CD4-positive, alpha-beta memory T cell (primary cell): ENCODE results near the gene KANK4. TPM values are rescaled to one million over a fixed set of nuclear protein-coding genes. Genes with fewer than 3 reads are reported as not detected.
A peak's percentile ranks its signal among the peaks of the same experiment; 100 is the strongest.

Experiments
- CTCF ChIA-PET: fragments of 350-600 bp; sonication (Branson Sonifier 250); formaldehyde crosslinking; loops from one replicate; lab custom pipeline; 2021; ENCODE audit warnings: inconsistent platforms; ENCODE audit not compliant: partially characterized antibody; lab: Charles Lee
- POLR2A ChIA-PET: fragments of 350-600 bp; sonication (Branson Sonifier 250); formaldehyde crosslinking; loops from one replicate; lab custom pipeline; 2021; ENCODE audit not compliant: partially characterized antibody; lab: Charles Lee
- DNase-seq, 5 donors: peaks; one replicate each; pipeline versions ENCODE4 v3.0.0 to v3.0.0-alpha.2; 2020 to 2022; ENCODE audit warnings: mixed read lengths in 1 of 5
- H3K27ac ChIP-seq: one replicate; pipeline ENCODE4 v1.7.0; 2013; ENCODE audit warnings: low read depth, low read length
- H3K27me3 ChIP-seq: 2 replicates; pipeline ENCODE4 v1.7.0; 2013; ENCODE audit warnings: mild to moderate bottlenecking, low read length, moderate library complexity; ENCODE audit not compliant: insufficient read depth
- H3K36me3 ChIP-seq: 2 replicates; pipeline ENCODE4 v1.7.0; 2013; ENCODE audit warnings: mild to moderate bottlenecking, low read length, moderate library complexity; ENCODE audit not compliant: insufficient read depth
- H3K4me1 ChIP-seq: 2 replicates; pipeline ENCODE4 v1.7.0; 2013; ENCODE audit warnings: mild to moderate bottlenecking, low read length, moderate library complexity; ENCODE audit not compliant: insufficient read depth
- H3K4me3 ChIP-seq, 2 donors: one replicate each; pipeline ENCODE4 v1.7.0; 2013; ENCODE audit warnings: low read length in 2 of 2, mild to moderate bottlenecking in 1 of 2
- H3K9me3 ChIP-seq, 2 donors: one replicate each; pipeline ENCODE4 v1.7.0; 2013; ENCODE audit warnings: low read length in 2 of 2, control low read depth in 1 of 2; ENCODE audit not compliant: control insufficient read depth in 1 of 2
- H3K27ac Mint-ChIP-seq, 7 donors: one replicate each; pipeline ENCODE4 v1.8.0; 2020 to 2021; ENCODE audit warnings: mixed read lengths in 7 of 7, mild to moderate bottlenecking in 6 of 7, inconsistent platforms in 3 of 7, moderate library complexity in 3 of 7
- H3K27me3 Mint-ChIP-seq, 2 donors: one replicate each; pipeline ENCODE4 v1.8.0; 2020 to 2021; ENCODE audit warnings: mixed read lengths in 2 of 2
- H3K36me3 Mint-ChIP-seq, 2 donors: one replicate each; pipeline ENCODE4 v1.8.0; 2020 to 2021; ENCODE audit warnings: mixed read lengths in 2 of 2, inconsistent platforms in 1 of 2, mild to moderate bottlenecking in 1 of 2
- H3K4me1 Mint-ChIP-seq, 4 donors: one replicate each; pipeline ENCODE4 v1.8.0; 2020 to 2021; ENCODE audit warnings: mixed read lengths in 4 of 4, mild to moderate bottlenecking in 1 of 4
- H3K4me3 Mint-ChIP-seq, 8 donors: one replicate each; pipeline ENCODE4 v1.8.0; 2020 to 2021; ENCODE audit warnings: mixed read lengths in 8 of 8, mild to moderate bottlenecking in 7 of 8, moderate library complexity in 6 of 8, inconsistent platforms in 3 of 8
- H3K9me3 Mint-ChIP-seq, 8 donors: one replicate each; pipeline ENCODE4 v1.8.0; 2020 to 2021; ENCODE audit warnings: mixed read lengths in 8 of 8, mild to moderate bottlenecking in 5 of 8, inconsistent platforms in 3 of 8, moderate library complexity in 1 of 8
- intact Hi-C: fragments of 100-400 bp; cut with micrococcal nuclease; formaldehyde crosslinking; loops from one replicate; pipeline ENCODE4 v1.15.1; 2023
- polyA plus RNA-seq, 2 donors: library from polyadenylated mRNA; unstranded; fragments of 300-500 nt; fragmentation: Illumina TruSeq; gene quantifications; one replicate each; pipeline ENCODE4 v1.2.3, GENCODE V29; 2021
- total RNA-seq, 2 experiments: library from RNA; stranded (reverse); gene quantifications; one replicate each; pipeline ENCODE4 v1.2.3, GENCODE V29; 2021

Gene KANK4
- total and polyA plus RNA-seq, 4 experiments from 2014 or later, result not detected

- no peak for DNase-seq
- POLR2A ChIA-PET, result no interaction called here
- Mint-ChIP-seq H3K4me3 (no peak overlapping the region), H3K4me1 (peaks cover 0 to 17% (median 4%) of the 10 kb centered on the region in 4 donors), H3K36me3 (no peaks in the 10 kb centered on the region), H3K27me3 (peaks cover 11 to 19% of the 10 kb centered on the region in 2 donors), H3K9me3 (peaks cover 0 to 4% (median 0%) of the 10 kb centered on the region in 8 donors), H3K27ac (no peak overlapping the region)
- Histone ChIP-seq H3K27ac (no peak overlapping the region), H3K4me3 (no peak overlapping the region), H3K36me3 (no peaks in the 10 kb centered on the region), H3K27me3 (no peaks in the 10 kb centered on the region), H3K4me1 (no peaks in the 10 kb centered on the region), H3K9me3 (no peaks in the 10 kb centered on the region)
- CTCF ChIA-PET, result no interaction called here
- intact Hi-C loops, result no loop called here
These were observed 120.5 kb downstream of the KANK4 start for GRCh38 chr1:62198781-62199125.

- ChIA-PET POLR2A (no interaction called here), CTCF (interaction anchor here (0.9 kb wide), 1 partner anchor 207 kb away, joined by 3 read pairs; no protein-coding TSS in a partner anchor)
- intact Hi-C loops, result no loop called here
- Histone ChIP-seq H3K4me1 (no peaks in the 10 kb centered on the region), H3K27me3 (no peaks in the 10 kb centered on the region), H3K4me3 (no peak overlapping the region), H3K9me3 (no peaks in the 10 kb centered on the region), H3K36me3 (no peaks in the 10 kb centered on the region), H3K27ac (no peak overlapping the region)
- no peak overlapping the region for H3K27ac Mint-ChIP-seq
- peaks cover 0 to 17% (median 4%) of the 10 kb centered on the region in 4 donors for H3K4me1 Mint-ChIP-seq
- no peaks in the 10 kb centered on the region for H3K36me3 Mint-ChIP-seq
- H3K4me3 Mint-ChIP-seq, result no peak overlapping the region
- H3K9me3 Mint-ChIP-seq, result peaks cover 0 to 4% (median 0%) of the 10 kb centered on the region in 8 donors
- DNase-seq, result no peak
- H3K27me3 Mint-ChIP-seq, result peaks cover 16 to 22% of the 10 kb centered on the region in 2 donors
These were observed 121.0 kb downstream of the KANK4 start for GRCh38 chr1:62198069-62198780.

- Histone ChIP-seq H3K9me3 (no peaks in the 10 kb centered on the region), H3K36me3 (no peaks in the 10 kb centered on the region), H3K27me3 (no peaks in the 10 kb centered on the region), H3K4me3 (no peak overlapping the region), H3K27ac (no peak overlapping the region), H3K4me1 (no peaks in the 10 kb centered on the region)
- Mint-ChIP-seq H3K27ac (no peak overlapping the region), H3K36me3 (no peaks in the 10 kb centered on the region), H3K27me3 (peaks cover 16 to 27% of the 10 kb centered on the region in 2 donors), H3K9me3 (peaks cover 0 to 4% (median 0%) of the 10 kb centered on the region in 8 donors), H3K4me1 (peaks cover 0 to 17% (median 4%) of the 10 kb centered on the region in 4 donors), H3K4me3 (peak overlapping the region in 1 of 8 donors; percentile 32)
- ChIA-PET POLR2A (no interaction called here), CTCF (no interaction called here)
- intact Hi-C loops, result no loop called here
- no peak for DNase-seq
These were observed 123.0 kb downstream of the KANK4 start for GRCh38 chr1:62196086-62196690.

GRCh38 chr1:62194651-62195544 lies 124.3 kb downstream of the KANK4 start, which contains the start of gene L1TD1:
Gene L1TD1, plus strand, starts transcription at chr1:62194849. Its CDS starts 11,780 bp downstream, at chr1:62206629.
- Mint-ChIP-seq H3K9me3 (peaks cover 0 to 4% (median 0%) of the 10 kb centered on the region in 8 donors), H3K27ac (peak within 1 kb of the TSS in 1 of 7 donors; percentile 19), H3K4me1 (peaks cover 0 to 17% (median 4%) of the 10 kb centered on the region in 4 donors), H3K4me3 (peak within 1 kb of the TSS in 1 of 8 donors; percentile 53), H3K36me3 (no peaks in the 10 kb centered on the region), H3K27me3 (peaks cover 21 to 30% of the 10 kb centered on the region in 2 donors)
- Histone ChIP-seq H3K27me3 (no peaks in the 10 kb centered on the region), H3K4me3 (no peak within 1 kb of the TSS), H3K9me3 (no peaks in the 10 kb centered on the region), H3K4me1 (no peaks in the 10 kb centered on the region), H3K27ac (no peak within 1 kb of the TSS), H3K36me3 (no peaks in the 10 kb centered on the region)
- DNase-seq, result no peak
- CTCF ChIA-PET, result no interaction called here
- intact Hi-C loops, result no loop called here
- POLR2A ChIA-PET, result no interaction called here

- H3K9me3 ChIP-seq, result no peaks in the 10 kb centered on the region
These were observed 131.1 kb downstream of the KANK4 start for GRCh38 chr1:62188111-62188510.

GRCh38 chr1:62187548-62187947 lies 131.7 kb downstream of the KANK4 start:
- ChIA-PET CTCF (interaction anchor here (0.7 to 2.3 kb wide), 2 partner anchors 12 to 502 kb away, joined by 4 to 8 read pairs; no protein-coding TSS in a partner anchor), POLR2A (no interaction called here)
- no peak for DNase-seq
- Histone ChIP-seq H3K9me3 (no peaks in the 10 kb centered on the region), H3K27ac (no peak overlapping the region), H3K27me3 (no peaks in the 10 kb centered on the region), H3K4me3 (no peak overlapping the region), H3K4me1 (no peaks in the 10 kb centered on the region), H3K36me3 (no peaks in the 10 kb centered on the region)
- intact Hi-C loops, result no loop called here
- Mint-ChIP-seq H3K4me1 (no peaks in the 10 kb centered on the region), H3K36me3 (no peaks in the 10 kb centered on the region), H3K27ac (no peak overlapping the region), H3K27me3 (peaks cover 7 to 11% of the 10 kb centered on the region in 2 donors), H3K4me3 (no peak overlapping the region), H3K9me3 (no peaks in the 10 kb centered on the region)

More at GRCh38 chr1:62188111-62188510, 131.1 kb downstream of the KANK4 start:
- H3K27ac ChIP-seq, result no peak overlapping the region
- Mint-ChIP-seq H3K27me3 (peaks cover 9 to 11% of the 10 kb centered on the region in 2 donors), H3K4me3 (no peak overlapping the region), H3K36me3 (no peaks in the 10 kb centered on the region), H3K4me1 (no peaks in the 10 kb centered on the region), H3K9me3 (no peaks in the 10 kb centered on the region), H3K27ac (no peak overlapping the region)
- intact Hi-C loops, result no loop called here
- H3K36me3 ChIP-seq, result no peaks in the 10 kb centered on the region
- no peaks in the 10 kb centered on the region for H3K4me1 ChIP-seq
- CTCF ChIA-PET, result no interaction called here
- H3K4me3 ChIP-seq, result no peak overlapping the region
- no peak for DNase-seq
- POLR2A ChIA-PET, result no interaction called here
- no peaks in the 10 kb centered on the region for H3K27me3 ChIP-seq
